Activated T-cell treated with anti-CD3 and anti-CD28 coated beads, Interleukin-2, amount 50 U/mL, for 72 hours (primary cell): ENCODE measurements around the gene SMARCA4. TPM values are rescaled to one million over a fixed set of nuclear protein-coding genes. Genes with fewer than 3 reads are reported as not detected.

Experiments used
- ATAC-seq, 2 donors: fragments of 150-1000 bp; cut with Tn5 transposase; replicated peaks in 1 of 2; 2 replicates each; pipeline ENCODE4 v1.10.0; 2021; ENCODE audit warnings: moderate library complexity in 2 of 2, mild to moderate bottlenecking in 1 of 2
- DNase-seq, 2 donors: peaks; one replicate each; pipeline ENCODE4 v3.0.0; 2021 to 2022; ENCODE audit warnings: mixed read lengths in 1 of 2
- H3K27ac Mint-ChIP-seq: one replicate; pipeline ENCODE4 v1.8.0; 2022; ENCODE audit warnings: mild to moderate bottlenecking, moderate library complexity, mixed read lengths
- H3K27me3 Mint-ChIP-seq: one replicate; pipeline ENCODE4 v1.8.0; 2022; ENCODE audit warnings: low read depth, mixed read lengths
- H3K36me3 Mint-ChIP-seq, 2 donors: one replicate each; pipeline ENCODE4 v1.8.0; 2022; ENCODE audit warnings: mixed read lengths in 2 of 2, mild to moderate bottlenecking in 1 of 2; ENCODE audit not compliant: insufficient read depth in 2 of 2
- H3K4me1 Mint-ChIP-seq: one replicate; pipeline ENCODE4 v1.8.0; 2022; ENCODE audit warnings: low read depth, mixed read lengths
- H3K4me3 Mint-ChIP-seq, 2 donors: one replicate each; pipeline ENCODE4 v1.8.0; 2022; ENCODE audit warnings: mild to moderate bottlenecking in 2 of 2, mixed read lengths in 2 of 2, moderate library complexity in 2 of 2
- H3K9me3 Mint-ChIP-seq, 2 donors: one replicate each; pipeline ENCODE4 v1.8.0; 2022; ENCODE audit warnings: mixed read lengths in 2 of 2
- total RNA-seq, 2 donors: library from RNA; stranded (reverse); gene quantifications; one replicate each; pipeline ENCODE4 v1.2.3, GENCODE V29; 2022

SMARCA4 gene
- 10 to 100 TPM; 80.5 to 83.2 TPM for total RNA-seq

- Mint-ChIP-seq H3K36me3 (no peaks in the 10 kb centered on the region), H3K4me3 (peak within 1 kb of the TSS; percentile 93), H3K9me3 (no peaks in the 10 kb centered on the region), H3K27ac (peak within 1 kb of the TSS; percentile 93), H3K4me1 (peaks cover 46% of the 10 kb centered on the region), H3K27me3 (no peaks in the 10 kb centered on the region)
- DNase-seq (peak; percentile 98 to 100), ATAC-seq (peak; percentile 78 to 79)
Measured at GRCh38 chr19:10960314-10961072, at the start of gene SMARCA4. Gene SMARCA4, plus strand, starts transcription at chr19:10961030. Its CDS starts 23,122 bp downstream, at chr19:10984152.

- Mint-ChIP-seq H3K4me3 (no peak overlapping the region), H3K27ac (no peak overlapping the region), H3K36me3 (peaks cover 0 to 6% of the 10 kb centered on the region in 2 donors), H3K9me3 (no peaks in the 10 kb centered on the region), H3K4me1 (no peaks in the 10 kb centered on the region), H3K27me3 (no peaks in the 10 kb centered on the region)
- DNase-seq: no peak
- ATAC-seq: no peak
Measured at GRCh38 chr19:10911579-10912363, 49.1 kb upstream of the SMARCA4 start.

- no peak overlapping the region for H3K4me3 Mint-ChIP-seq
- H3K4me1 Mint-ChIP-seq: no peaks in the 10 kb centered on the region
- no peaks in the 10 kb centered on the region for H3K9me3 Mint-ChIP-seq
Measured at GRCh38 chr19:10912619-10913018, 48.2 kb upstream of the SMARCA4 start.

GRCh38 chr19:10913716-10914340, 47.0 kb upstream of the SMARCA4 start:
- Mint-ChIP-seq H3K27me3 (no peaks in the 10 kb centered on the region), H3K27ac (no peak overlapping the region), H3K9me3 (no peaks in the 10 kb centered on the region), H3K36me3 (peaks cover 0 to 4% of the 10 kb centered on the region in 2 donors), H3K4me3 (no peak overlapping the region), H3K4me1 (no peaks in the 10 kb centered on the region)
- ATAC-seq (no peak), DNase-seq (no peak)

More at GRCh38 chr19:10912619-10913018, 48.2 kb upstream of the SMARCA4 start:
- Mint-ChIP-seq H3K27ac (no peak overlapping the region), H3K27me3 (no peaks in the 10 kb centered on the region), H3K36me3 (peaks cover 0 to 6% of the 10 kb centered on the region in 2 donors)
- DNase-seq (no peak), ATAC-seq (no peak)

GRCh38 chr19:10915130-10916091, 45.4 kb upstream of the SMARCA4 start:
- Mint-ChIP-seq H3K4me3 (no peak overlapping the region), H3K4me1 (no peaks in the 10 kb centered on the region), H3K9me3 (no peaks in the 10 kb centered on the region), H3K27me3 (no peaks in the 10 kb centered on the region), H3K36me3 (peaks cover 0 to 2% of the 10 kb centered on the region in 2 donors), H3K27ac (no peak overlapping the region)
- ATAC-seq (peak in 1 of 2 donors; percentile 39), DNase-seq (no peak)

GRCh38 chr19:10916602-10917001, 44.2 kb upstream of the SMARCA4 start:
- Mint-ChIP-seq H3K4me3 (no peak overlapping the region), H3K9me3 (no peaks in the 10 kb centered on the region), H3K36me3 (peaks cover 0 to 2% of the 10 kb centered on the region in 2 donors), H3K27ac (no peak overlapping the region), H3K27me3 (no peaks in the 10 kb centered on the region), H3K4me1 (no peaks in the 10 kb centered on the region)
- DNase-seq (no peak), ATAC-seq (no peak)

- Mint-ChIP-seq H3K4me1 (no peaks in the 10 kb centered on the region), H3K4me3 (no peak overlapping the region), H3K27ac (no peak overlapping the region), H3K9me3 (no peaks in the 10 kb centered on the region), H3K27me3 (no peaks in the 10 kb centered on the region), H3K36me3 (peaks cover 0 to 2% of the 10 kb centered on the region in 2 donors)
- DNase-seq: no peak
- no peak for ATAC-seq
Measured at GRCh38 chr19:10918359-10918758, 42.5 kb upstream of the SMARCA4 start.

GRCh38 chr19:10919352-10920287, 41.2 kb upstream of the SMARCA4 start:
- no peak overlapping the region for H3K27ac Mint-ChIP-seq
- H3K27me3 Mint-ChIP-seq: no peaks in the 10 kb centered on the region
- DNase-seq (no peak), ATAC-seq (no peak)
- no peaks in the 10 kb centered on the region for H3K9me3 Mint-ChIP-seq
- H3K4me3 Mint-ChIP-seq: no peak overlapping the region
- H3K36me3 Mint-ChIP-seq: peaks cover 0 to 2% of the 10 kb centered on the region in 2 donors
- H3K4me1 Mint-ChIP-seq: no peaks in the 10 kb centered on the region

GRCh38 chr19:10920288-10920655, 40.6 kb upstream of the SMARCA4 start:
- DNase-seq (no peak), ATAC-seq (no peak)
- no peak overlapping the region for H3K27ac Mint-ChIP-seq
- H3K9me3 Mint-ChIP-seq: no peaks in the 10 kb centered on the region
- no peaks in the 10 kb centered on the region for H3K27me3 Mint-ChIP-seq
- no peak overlapping the region for H3K4me3 Mint-ChIP-seq
- H3K36me3 Mint-ChIP-seq: peaks cover 0 to 2% of the 10 kb centered on the region in 2 donors
- no peaks in the 10 kb centered on the region for H3K4me1 Mint-ChIP-seq

GRCh38 chr19:10920781-10921180, 40.0 kb upstream of the SMARCA4 start:
- Mint-ChIP-seq H3K27ac (no peak overlapping the region), H3K4me1 (no peaks in the 10 kb centered on the region), H3K9me3 (no peaks in the 10 kb centered on the region), H3K36me3 (peaks cover 0 to 2% of the 10 kb centered on the region in 2 donors), H3K27me3 (no peaks in the 10 kb centered on the region), H3K4me3 (no peak overlapping the region)
- no peak for DNase-seq
- ATAC-seq: no peak

GRCh38 chr19:10921199-10921909, 39.5 kb upstream of the SMARCA4 start:
- DNase-seq: no peak
- Mint-ChIP-seq H3K9me3 (no peaks in the 10 kb centered on the region), H3K27me3 (no peaks in the 10 kb centered on the region), H3K4me1 (no peaks in the 10 kb centered on the region), H3K27ac (no peak overlapping the region), H3K4me3 (no peak overlapping the region), H3K36me3 (peaks cover 0 to 2% of the 10 kb centered on the region in 2 donors)
- no peak for ATAC-seq
